Mesothelial cell of epicardium (in vitro differentiated cells): Measurements from ENCODE around the gene ABCC4. TPM values are rescaled to one million over a fixed set of nuclear protein-coding genes. Genes with fewer than 3 reads are reported as not detected.

Experiments
- DNase-seq, 2 experiments: peaks; one replicate each; pipeline ENCODE4 v3.0.0; 2021; ENCODE audit warnings: low spot score in 2 of 2; ENCODE audit not compliant: unreplicated experiment in 2 of 2
- H3K27ac Mint-ChIP-seq: 2 replicates; pipeline ENCODE4 v1.8.0; 2021; ENCODE audit warnings: mixed read lengths
- H3K27me3 Mint-ChIP-seq: 2 replicates; pipeline ENCODE4 v1.8.0; 2021; ENCODE audit warnings: low read depth, mixed read lengths
- H3K36me3 Mint-ChIP-seq: 2 replicates; pipeline ENCODE4 v1.8.0; 2021; ENCODE audit warnings: mixed read lengths
- H3K4me1 Mint-ChIP-seq: 2 replicates; pipeline ENCODE4 v1.8.0; 2021; ENCODE audit warnings: mixed read lengths
- H3K4me3 Mint-ChIP-seq: 2 replicates; pipeline ENCODE4 v1.8.0; 2021; ENCODE audit warnings: mild to moderate bottlenecking, moderate library complexity, mixed read lengths
- H3K9me3 Mint-ChIP-seq: 2 replicates; pipeline ENCODE4 v1.8.0; 2021; ENCODE audit warnings: mixed read lengths
- total RNA-seq: library from RNA; stranded (reverse); gene quantifications from 3 replicates; pipeline ENCODE4 v1.2.1, GENCODE V29; 2021
- TF ChIP-seq, protein P1 (sequence below): fragments of 200-600 bp; sonication (generic); IDR thresholded peaks from one replicate; pipeline ENCODE4 v1.5.0; 2021; ENCODE audit warnings: antibody characterized with exemption; ENCODE audit not compliant: unreplicated experiment

ABCC4 gene
- total RNA-seq, 1 donor from 2014 or later = 7.7 TPM

GRCh38 chr13:95129004-95129403 is 172.2 kb downstream of the ABCC4 start:
- H3K4me3 Mint-ChIP-seq = no peak overlapping the region
- no peaks in the 10 kb centered on the region for H3K4me1 Mint-ChIP-seq
- no peak for DNase-seq
- no peaks in the 10 kb centered on the region for H3K36me3 Mint-ChIP-seq
- H3K9me3 Mint-ChIP-seq = no peaks in the 10 kb centered on the region
- no peak overlapping the region for H3K27ac Mint-ChIP-seq
- no peaks in the 10 kb centered on the region for H3K27me3 Mint-ChIP-seq
- TF ChIP-seq, protein P1, sequence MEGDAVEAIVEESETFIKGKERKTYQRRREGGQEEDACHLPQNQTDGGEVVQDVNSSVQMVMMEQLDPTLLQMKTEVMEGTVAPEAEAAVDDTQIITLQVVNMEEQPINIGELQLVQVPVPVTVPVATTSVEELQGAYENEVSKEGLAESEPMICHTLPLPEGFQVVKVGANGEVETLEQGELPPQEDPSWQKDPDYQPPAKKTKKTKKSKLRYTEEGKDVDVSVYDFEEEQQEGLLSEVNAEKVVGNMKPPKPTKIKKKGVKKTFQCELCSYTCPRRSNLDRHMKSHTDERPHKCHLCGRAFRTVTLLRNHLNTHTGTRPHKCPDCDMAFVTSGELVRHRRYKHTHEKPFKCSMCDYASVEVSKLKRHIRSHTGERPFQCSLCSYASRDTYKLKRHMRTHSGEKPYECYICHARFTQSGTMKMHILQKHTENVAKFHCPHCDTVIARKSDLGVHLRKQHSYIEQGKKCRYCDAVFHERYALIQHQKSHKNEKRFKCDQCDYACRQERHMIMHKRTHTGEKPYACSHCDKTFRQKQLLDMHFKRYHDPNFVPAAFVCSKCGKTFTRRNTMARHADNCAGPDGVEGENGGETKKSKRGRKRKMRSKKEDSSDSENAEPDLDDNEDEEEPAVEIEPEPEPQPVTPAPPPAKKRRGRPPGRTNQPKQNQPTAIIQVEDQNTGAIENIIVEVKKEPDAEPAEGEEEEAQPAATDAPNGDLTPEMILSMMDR = no peak

DNA sequence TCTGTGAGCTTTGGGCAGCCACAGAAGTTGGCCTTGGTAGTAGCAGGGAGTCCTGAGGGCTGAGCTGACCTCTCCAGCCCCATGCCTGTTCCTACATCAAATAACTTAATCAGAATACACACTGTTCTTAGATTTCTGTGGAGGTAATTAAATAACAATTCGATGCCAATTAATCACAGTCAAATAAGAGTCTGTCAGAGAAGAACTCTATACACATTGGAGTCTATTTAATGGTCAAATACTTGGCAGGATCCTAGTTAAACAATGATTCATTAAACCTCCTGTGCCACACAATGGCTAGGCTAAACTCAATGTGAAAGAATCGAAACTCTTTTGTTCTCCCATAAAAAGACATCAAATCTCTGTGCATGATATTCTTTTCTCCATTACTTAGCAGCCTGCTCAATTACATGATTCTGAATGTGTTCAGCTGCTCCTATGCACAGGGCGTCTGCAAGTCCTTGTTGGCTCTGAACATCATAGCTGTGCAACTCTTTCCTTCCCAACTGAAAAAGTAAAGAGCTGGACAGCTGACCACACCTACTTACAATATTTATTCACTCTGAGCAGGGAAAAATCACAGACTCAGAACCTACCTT is 173.1 kb downstream of the ABCC4 start:
- no peaks in the 10 kb centered on the region for H3K27me3 Mint-ChIP-seq
- no peak overlapping the region for H3K27ac Mint-ChIP-seq
- no peaks in the 10 kb centered on the region for H3K9me3 Mint-ChIP-seq
- DNase-seq = no peak
- H3K36me3 Mint-ChIP-seq = no peaks in the 10 kb centered on the region
- TF ChIP-seq, protein P1 = no peak
- no peak overlapping the region for H3K4me3 Mint-ChIP-seq
- H3K4me1 Mint-ChIP-seq = no peaks in the 10 kb centered on the region

GRCh38 chr13:95124959-95125358 is 176.3 kb downstream of the ABCC4 start:
- no peaks in the 10 kb centered on the region for H3K27me3 Mint-ChIP-seq
- no peak for DNase-seq
- no peak overlapping the region for H3K27ac Mint-ChIP-seq
- H3K4me3 Mint-ChIP-seq = no peak overlapping the region
- TF ChIP-seq, protein P1 = no peak
- H3K4me1 Mint-ChIP-seq = no peaks in the 10 kb centered on the region
- no peaks in the 10 kb centered on the region for H3K9me3 Mint-ChIP-seq
- H3K36me3 Mint-ChIP-seq = peaks cover 2% of the 10 kb centered on the region

- no peak for DNase-seq
- H3K36me3 Mint-ChIP-seq = peaks cover 2% of the 10 kb centered on the region
- no peaks in the 10 kb centered on the region for H3K9me3 Mint-ChIP-seq
- H3K4me3 Mint-ChIP-seq = no peak overlapping the region
- H3K27ac Mint-ChIP-seq = no peak overlapping the region
- H3K27me3 Mint-ChIP-seq = no peaks in the 10 kb centered on the region
- no peaks in the 10 kb centered on the region for H3K4me1 Mint-ChIP-seq
- TF ChIP-seq, protein P1 = no peak
Observed at GRCh38 chr13:95123726-95124125, 177.5 kb downstream of the ABCC4 start.

DNA sequence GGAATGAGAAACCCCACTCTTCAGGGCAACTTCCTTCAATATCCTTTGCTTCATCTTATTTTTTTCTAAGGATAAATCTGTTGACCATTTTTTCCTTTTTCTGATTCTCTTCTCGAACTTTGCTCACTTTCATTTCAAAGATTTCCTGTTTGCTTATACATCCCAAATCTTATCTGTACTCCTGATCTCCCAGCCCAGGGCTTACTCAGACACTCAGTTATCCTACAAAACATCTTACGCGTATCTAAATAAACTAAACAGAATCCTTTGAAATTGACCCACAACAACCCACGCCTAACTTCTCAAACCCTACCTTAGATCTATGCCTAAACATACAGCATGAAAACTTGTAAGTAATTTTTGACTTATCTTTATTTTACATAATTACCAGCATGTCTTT is 179.2 kb downstream of the ABCC4 start:
- H3K27ac Mint-ChIP-seq = no peak overlapping the region
- H3K4me3 Mint-ChIP-seq = no peak overlapping the region
- H3K36me3 Mint-ChIP-seq = peaks cover 2% of the 10 kb centered on the region

More for the DNA sequence above, 179.2 kb downstream of the ABCC4 start:
- no peaks in the 10 kb centered on the region for H3K9me3 Mint-ChIP-seq
- H3K4me1 Mint-ChIP-seq = no peaks in the 10 kb centered on the region
- TF ChIP-seq, protein P1 = no peak
- H3K27me3 Mint-ChIP-seq = no peaks in the 10 kb centered on the region
- DNase-seq = no peak
